Retina (tissue), 1 donor: Measurements from ENCODE around the gene MNAT1.

ENCODE experiments used
- DNase-seq: peaks from one replicate; pipeline ENCODE4 v3.0.0-alpha.2; 2016

Gene MNAT1

GRCh38 chr14:60972295-60972694, 237.7 kb downstream of the MNAT1 start:
- no peak for DNase-seq

GRCh38 chr14:60973070-60973469, 238.5 kb downstream of the MNAT1 start:
- no peak for DNase-seq

GRCh38 chr14:60974090-60974651, 239.6 kb downstream of the MNAT1 start:
- no peak for DNase-seq

GRCh38 chr14:60975551-60975950, 241.0 kb downstream of the MNAT1 start:
- no peak for DNase-seq

- no peak for DNase-seq
Measured at GRCh38 chr14:60977847-60978246, 243.3 kb downstream of the MNAT1 start.

GRCh38 chr14:60980811-60981632, 246.5 kb downstream of the MNAT1 start, which contains the start of the genes SLC38A6 and TRMT5:
Gene SLC38A6 (plus strand): TSS chr14:60981245. CDS start chr14:60981278, 33 bp downstream.
Gene TRMT5 (minus strand): TSS chr14:60981079. CDS start chr14:60980973, 106 bp downstream.
- DNase-seq = peak; percentile 99

GRCh38 chr14:60981633-60982455, 247.3 kb downstream of the MNAT1 start:
- peak; percentile 22 for DNase-seq

- no peak for DNase-seq
Measured at GRCh38 chr14:60984196-60984595, 249.6 kb downstream of the MNAT1 start.

GRCh38 chr14:60986500-60986899, 251.9 kb downstream of the MNAT1 start:
- no peak for DNase-seq

GRCh38 chr14:60989599-60989998, 255.0 kb downstream of the MNAT1 start:
- DNase-seq = no peak

- DNase-seq = no peak
Measured at GRCh38 chr14:60998617-60999016, 264.1 kb downstream of the MNAT1 start.

- DNase-seq = no peak
Measured at GRCh38 chr14:60999536-60999935, 265.0 kb downstream of the MNAT1 start.

GRCh38 chr14:61003571-61003970, 269.0 kb downstream of the MNAT1 start:
- no peak for DNase-seq

- DNase-seq = no peak
Measured at GRCh38 chr14:61019537-61019936, 285.0 kb downstream of the MNAT1 start.
